ENCODE results near the gene POPDC3.

DNA sequence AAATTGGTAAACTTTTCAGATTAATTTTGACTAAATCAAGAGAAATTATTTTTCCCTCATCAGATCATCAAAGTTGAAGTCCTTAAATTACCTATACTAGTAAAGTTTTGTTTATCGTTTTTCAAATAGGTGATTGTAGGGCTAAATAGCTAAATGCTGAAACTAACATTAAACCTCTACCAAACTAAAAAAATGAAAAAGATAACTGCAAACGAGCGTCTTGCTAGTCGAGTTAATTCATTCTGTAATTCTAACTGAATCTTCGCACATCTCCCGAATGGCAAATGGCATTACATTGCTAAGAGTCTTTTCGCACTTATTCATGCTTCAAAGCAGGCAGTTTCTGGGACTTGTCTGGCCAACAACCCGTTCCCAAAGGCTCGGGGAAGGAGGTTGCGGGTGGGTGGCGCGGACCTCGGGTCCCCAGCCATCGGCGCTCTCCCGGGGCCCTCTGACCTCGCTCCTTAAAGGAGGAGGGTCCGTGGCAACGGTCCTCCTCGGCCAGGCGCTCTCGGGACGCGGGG, 43.8 kb downstream of the POPDC3 start:
- TF ChIP-seq TARDBP (IDR thresholded peaks at IDR 0.05) = no peak
- TF ChIP-seq, protein P1, sequence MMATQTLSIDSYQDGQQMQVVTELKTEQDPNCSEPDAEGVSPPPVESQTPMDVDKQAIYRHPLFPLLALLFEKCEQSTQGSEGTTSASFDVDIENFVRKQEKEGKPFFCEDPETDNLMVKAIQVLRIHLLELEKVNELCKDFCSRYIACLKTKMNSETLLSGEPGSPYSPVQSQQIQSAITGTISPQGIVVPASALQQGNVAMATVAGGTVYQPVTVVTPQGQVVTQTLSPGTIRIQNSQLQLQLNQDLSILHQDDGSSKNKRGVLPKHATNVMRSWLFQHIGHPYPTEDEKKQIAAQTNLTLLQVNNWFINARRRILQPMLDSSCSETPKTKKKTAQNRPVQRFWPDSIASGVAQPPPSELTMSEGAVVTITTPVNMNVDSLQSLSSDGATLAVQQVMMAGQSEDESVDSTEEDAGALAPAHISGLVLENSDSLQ (IDR thresholded peaks at IDR 0.05) = no peak
- no peak for TF ChIP-seq FOXA1 (IDR thresholded peaks at IDR 0.05)
- TF ChIP-seq BHLHE40 (IDR thresholded peaks at IDR 0.05; ENCODE audit: borderline replicate concordance) = no peak
- TF ChIP-seq CTBP1 (IDR thresholded peaks at IDR 0.05; ENCODE audit: borderline replicate concordance) = no peak
- TF ChIP-seq L3MBTL2 (conservative IDR thresholded peaks at IDR 0.05) = no peak
- TF ChIP-seq SP1 (IDR thresholded peaks at IDR 0.05) = no peak

Measured in HEK293T (cell line).